Mononuclear cell (primary cell): ENCODE results near the gene ZNF44. TPM values are rescaled to one million over a fixed set of nuclear protein-coding genes. Genes with fewer than 3 reads are reported as not detected.
"Not testable (repeated sequence)": the region's sequence is repeated elsewhere in the genome, so short reads cannot be mapped to it uniquely, and the experiment has no call there.

Source experiments
- H3K27me3 ChIP-seq: 2 replicates; pipeline ENCODE4 v1.6.0; 2011; ENCODE audit warnings: low read length, control low read depth; ENCODE audit not compliant: insufficient read depth
- H3K4me1 ChIP-seq: 2 replicates; pipeline ENCODE4 v1.5.1; 2011; ENCODE audit warnings: mild to moderate bottlenecking, low read length, control low read depth; ENCODE audit not compliant: insufficient read depth
- H3K4me3 ChIP-seq: 2 replicates; pipeline ENCODE4 v1.5.1; 2011; ENCODE audit warnings: mild to moderate bottlenecking, low read length, moderate library complexity
- H3K9me3 ChIP-seq: 2 replicates; pipeline ENCODE4 v1.5.1; 2011; ENCODE audit warnings: low read depth, mild to moderate bottlenecking, control low read depth, low read length
- total RNA-seq: library from RNA; depleted of rRNA; stranded (reverse); fragments of >200 nt; gene quantifications from one replicate; pipeline ENCODE4 v1.2.3, GENCODE V29; 2012

The ZNF44 gene
- 24.7 TPM for total RNA-seq

DNA sequence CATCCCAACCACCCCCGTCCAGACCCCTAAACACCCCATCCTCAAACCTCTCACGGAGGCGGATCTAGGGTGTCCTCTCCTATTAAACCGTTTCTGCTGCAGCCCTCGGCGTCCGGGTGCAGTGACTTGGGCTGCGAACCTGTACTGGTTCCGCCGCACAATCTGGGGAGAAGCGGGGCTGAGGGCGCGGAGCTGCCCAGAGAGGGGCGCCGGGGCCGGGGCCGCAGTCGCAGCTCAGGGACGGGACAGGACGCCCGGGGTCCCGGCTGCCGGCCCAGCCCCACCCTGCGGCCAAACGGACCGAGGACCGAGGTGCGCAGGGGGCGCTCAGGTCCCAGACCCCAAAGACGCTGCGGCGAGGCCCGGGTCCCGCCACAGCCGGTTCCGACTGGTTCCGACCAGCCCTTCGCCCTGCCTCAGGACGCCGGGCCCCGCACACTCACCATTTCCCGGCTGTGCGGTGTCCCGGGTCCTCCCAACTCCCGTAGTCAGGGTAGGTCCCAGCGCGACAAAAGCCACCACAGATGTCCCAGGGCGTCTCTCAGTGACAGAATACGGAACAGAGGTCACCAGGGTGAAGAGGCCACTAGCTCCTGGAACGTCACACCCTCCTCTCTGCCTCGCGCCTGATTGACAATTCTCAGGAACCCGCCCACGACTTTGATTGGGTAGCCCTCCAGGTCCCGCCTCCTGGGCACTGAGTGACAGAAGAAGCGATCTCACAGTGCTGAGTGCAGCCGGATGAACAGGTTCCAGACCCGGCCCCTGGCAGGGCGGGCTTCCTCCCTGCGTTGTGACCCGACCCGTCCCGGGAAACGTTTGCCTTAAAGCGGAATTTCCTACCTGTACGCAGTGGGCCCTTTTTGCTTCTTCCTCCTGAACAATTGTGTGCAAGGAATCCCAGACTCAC, at the start of gene ZNF44:
Gene ZNF44 (minus strand): TSS at position 635 of the 910 bp plus-strand sequence. CDS start 189 bp downstream, at position 446.
- Histone ChIP-seq H3K4me3 (peak within 1 kb of the TSS; percentile 90), H3K4me1 (peaks cover 29% of the 10 kb centered on the region), H3K27me3 (no peaks in the 10 kb centered on the region), H3K9me3 (no peaks in the 10 kb centered on the region)

DNA sequence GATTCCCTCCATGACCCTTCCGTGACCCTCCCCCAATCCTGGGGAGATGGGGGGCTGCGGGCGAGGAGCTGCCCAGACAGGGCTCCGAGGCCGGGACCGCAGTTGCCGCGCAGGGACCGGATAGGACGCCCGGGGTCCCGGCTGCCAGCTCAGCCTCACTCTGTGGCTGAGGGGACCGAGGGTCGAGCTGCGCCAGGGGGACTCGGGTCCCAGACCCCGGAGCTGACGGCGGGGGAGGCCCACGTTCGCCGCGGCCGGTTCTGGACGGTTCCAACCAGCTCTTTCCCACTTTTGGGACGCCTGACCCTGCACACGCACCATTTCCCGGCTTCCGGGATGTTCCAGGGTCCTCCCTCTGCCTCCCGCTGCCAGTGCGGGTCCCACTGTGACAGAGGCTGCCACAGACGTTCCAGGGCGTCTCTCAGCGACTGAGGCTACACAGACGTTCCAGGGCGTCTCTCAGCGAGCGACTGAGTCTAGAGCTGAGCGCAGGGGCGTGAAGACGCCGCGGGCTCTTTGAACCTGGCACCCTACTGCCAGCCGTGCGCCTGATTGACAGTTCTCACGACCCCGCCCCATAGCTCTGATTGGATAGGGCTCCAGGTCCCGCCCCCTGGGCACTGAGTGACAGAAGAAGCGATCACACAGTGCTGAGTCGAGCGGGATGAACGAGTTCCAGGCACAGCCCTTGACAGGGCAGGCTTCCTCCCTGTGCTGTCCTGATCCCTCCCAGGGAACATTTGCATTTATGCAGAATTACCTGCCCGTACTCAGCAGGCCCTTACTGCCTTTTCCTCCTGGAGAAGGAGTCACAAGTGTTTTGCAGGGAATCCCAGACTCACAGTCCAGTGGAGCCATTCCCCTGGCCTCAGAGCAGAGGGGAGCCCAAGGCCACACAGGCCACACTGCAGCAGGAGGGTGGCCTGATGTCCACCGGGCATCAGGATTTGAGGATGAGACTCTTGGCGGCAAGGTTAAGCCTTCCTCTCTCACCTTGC, 38.8 kb upstream of the ZNF44 start, which contains the start of gene ZNF563:
Gene ZNF563 (minus strand): TSS at position 472 of the 998 bp plus-strand sequence. CDS start 151 bp downstream, at position 321.
- Histone ChIP-seq H3K4me1 (peaks cover 20% of the 10 kb centered on the region), H3K4me3 (peak within 1 kb of the TSS; percentile 80), H3K9me3 (no peaks in the 10 kb centered on the region), H3K27me3 (no peaks in the 10 kb centered on the region)

GRCh38 chr19:12331211-12331941, 36.7 kb upstream of the ZNF44 start:
- H3K4me1 ChIP-seq, result peaks cover 20% of the 10 kb centered on the region
- no peak overlapping the region for H3K4me3 ChIP-seq
- H3K27me3 ChIP-seq, result no peaks in the 10 kb centered on the region
- H3K9me3 ChIP-seq, result no peaks in the 10 kb centered on the region

DNA sequence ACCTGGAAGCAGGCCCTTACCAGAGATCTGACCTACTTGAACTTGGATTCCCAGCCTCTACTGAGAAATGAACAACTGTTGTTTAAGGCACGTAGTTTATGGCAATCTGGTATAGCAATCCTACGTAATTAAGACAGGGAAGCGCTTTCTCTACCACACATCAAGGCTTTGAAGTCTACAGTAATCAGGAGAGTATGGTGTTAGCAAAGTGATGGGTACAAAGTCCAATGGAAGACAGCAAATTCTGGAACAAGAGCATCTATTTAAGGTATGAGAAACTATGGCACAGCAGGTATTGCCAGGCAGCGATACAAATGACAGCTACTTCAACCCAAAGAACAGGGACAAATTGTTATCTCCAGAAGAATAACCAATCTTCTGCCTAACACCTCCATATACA, 35.7 kb upstream of the ZNF44 start:
- Histone ChIP-seq H3K9me3 (no peaks in the 10 kb centered on the region), H3K4me3 (no peak overlapping the region), H3K27me3 (no peaks in the 10 kb centered on the region), H3K4me1 (peaks cover 20% of the 10 kb centered on the region)

DNA sequence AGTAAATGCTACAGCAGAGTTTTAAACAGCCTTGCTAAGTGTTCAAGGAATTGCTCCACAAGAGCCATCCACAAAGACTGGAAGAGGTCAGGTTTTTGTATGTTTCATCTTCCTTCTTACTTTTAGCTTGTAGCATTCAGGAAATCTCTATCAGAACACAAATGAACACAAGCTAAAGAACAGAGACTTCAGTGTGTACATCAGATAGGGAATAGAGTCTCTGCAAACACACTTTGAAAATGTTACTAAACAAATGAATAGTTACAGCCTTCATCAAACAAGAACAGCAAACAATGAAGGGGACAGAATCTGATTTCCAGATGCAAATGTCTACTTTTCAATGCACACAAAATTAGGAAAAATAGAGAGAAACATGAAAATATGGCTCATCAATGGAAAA, 31.0 kb upstream of the ZNF44 start:
- Histone ChIP-seq H3K4me1 (no peaks in the 10 kb centered on the region), H3K4me3 (no peak overlapping the region), H3K9me3 (peaks cover 11% of the 10 kb centered on the region), H3K27me3 (no peaks in the 10 kb centered on the region)

- Histone ChIP-seq H3K4me1 (no peaks in the 10 kb centered on the region), H3K9me3 (peaks cover 29% of the 10 kb centered on the region), H3K27me3 (no peaks in the 10 kb centered on the region), H3K4me3 (no peak overlapping the region)
Observed at GRCh38 chr19:12318782-12319413, 24.2 kb upstream of the ZNF44 start.

DNA sequence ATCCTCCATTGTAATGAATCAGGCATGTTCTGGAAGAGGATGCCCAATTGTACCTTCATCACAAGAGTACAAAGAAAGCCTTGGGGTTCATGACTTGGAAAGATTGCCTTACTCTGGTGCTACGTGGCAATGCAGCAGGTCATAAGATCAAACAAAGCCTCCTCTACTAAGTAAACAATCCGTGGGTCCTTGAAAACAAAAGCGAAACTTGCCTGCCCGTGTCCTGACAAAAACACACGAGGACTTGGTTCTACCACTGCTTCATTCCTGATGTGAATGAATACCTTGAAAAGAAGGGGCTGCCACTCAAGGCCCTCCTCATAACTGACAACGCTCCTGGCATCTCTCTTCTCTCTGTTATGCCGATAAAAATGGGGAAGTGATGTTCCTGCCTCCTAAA, 19.9 kb upstream of the ZNF44 start:
- Histone ChIP-seq H3K27me3 (no peaks in the 10 kb centered on the region), H3K4me3 (no peak overlapping the region), H3K9me3 (peaks cover 14% of the 10 kb centered on the region), H3K4me1 (no peaks in the 10 kb centered on the region)

GRCh38 chr19:12308891-12309290, 14.2 kb upstream of the ZNF44 start:
- H3K9me3 ChIP-seq, H3K27me3 ChIP-seq, H3K4me3 ChIP-seq, H3K4me1 ChIP-seq: not testable (repeated sequence)

- no peaks in the 10 kb centered on the region for H3K9me3 ChIP-seq
- H3K4me1 ChIP-seq, result peaks cover 22% of the 10 kb centered on the region
- no peaks in the 10 kb centered on the region for H3K27me3 ChIP-seq
- peak overlapping the region; percentile 90 for H3K4me3 ChIP-seq
Observed at GRCh38 chr19:12295191-12295590, 508 bp upstream of the ZNF44 start.

DNA sequence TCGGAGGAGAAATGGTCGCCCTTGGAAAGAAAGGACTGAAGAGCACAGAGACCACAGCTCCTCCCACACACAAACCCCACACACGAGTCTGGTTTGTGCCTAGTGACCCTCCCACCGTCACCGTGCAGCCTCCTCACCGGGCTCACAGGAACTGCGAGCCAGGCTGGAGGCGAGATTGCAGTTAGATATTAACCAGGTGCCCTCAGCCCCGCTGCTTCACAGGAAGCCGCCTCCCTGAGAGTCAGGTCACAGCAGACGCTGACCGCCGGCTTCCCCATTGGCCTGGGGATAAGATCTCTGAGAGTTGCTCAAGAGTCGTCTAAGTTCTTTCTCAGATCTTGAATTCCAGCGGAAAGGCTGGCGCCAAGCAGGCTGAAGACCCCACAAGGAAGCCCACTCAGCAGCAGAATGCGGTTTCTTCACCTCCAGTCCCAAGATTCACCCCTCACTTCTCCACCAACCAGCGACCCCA, 870 bp downstream of the ZNF44 start:
- peak overlapping the region; percentile 90 for H3K4me3 ChIP-seq
- H3K27me3 ChIP-seq, result no peaks in the 10 kb centered on the region
- H3K4me1 ChIP-seq, result peaks cover 35% of the 10 kb centered on the region
- no peaks in the 10 kb centered on the region for H3K9me3 ChIP-seq

DNA sequence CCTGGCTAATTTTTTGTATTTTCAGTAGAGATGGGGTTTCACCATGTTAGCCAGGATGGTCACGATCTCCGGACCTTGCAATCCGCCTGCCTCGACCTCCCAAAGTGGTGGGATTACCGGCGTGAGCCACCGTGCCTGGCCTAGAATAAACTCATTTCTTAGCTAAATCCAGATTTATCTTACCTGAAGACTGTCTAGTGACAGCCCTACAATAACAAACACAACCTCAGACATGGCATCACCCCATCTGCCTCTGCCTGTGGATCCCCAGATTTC, 5.0 kb downstream of the ZNF44 start:
- H3K4me3 ChIP-seq, result no peak overlapping the region
- no peaks in the 10 kb centered on the region for H3K9me3 ChIP-seq
- H3K27me3 ChIP-seq, result no peaks in the 10 kb centered on the region
- H3K4me1 ChIP-seq, result peaks cover 37% of the 10 kb centered on the region

DNA sequence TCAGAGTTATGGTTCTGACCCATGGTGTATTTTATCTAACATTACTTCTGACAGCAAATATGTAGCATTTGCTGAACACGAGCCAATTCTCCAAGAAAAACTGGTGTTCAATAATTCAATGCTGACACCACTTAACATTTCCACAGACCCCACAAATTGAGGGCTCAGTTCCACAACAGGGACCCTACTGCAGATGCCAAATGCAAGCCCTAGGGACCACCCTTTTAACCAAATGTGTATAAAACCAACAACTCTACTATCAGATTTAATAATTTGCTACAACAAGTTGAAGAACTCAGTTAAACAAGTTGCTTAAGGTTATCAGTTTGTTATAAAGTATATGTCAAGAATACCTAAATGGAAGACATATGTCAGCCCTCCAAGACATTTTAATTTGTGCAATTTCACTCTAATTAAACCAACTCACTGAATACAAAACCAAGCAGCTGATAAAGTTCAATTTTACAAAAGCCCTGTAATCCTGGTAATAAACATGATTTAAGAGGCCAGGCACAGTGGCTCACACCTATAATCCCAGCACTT, 6.7 kb downstream of the ZNF44 start:
- Histone ChIP-seq H3K9me3 (no peaks in the 10 kb centered on the region), H3K4me1 (peaks cover 28% of the 10 kb centered on the region), H3K27me3 (no peaks in the 10 kb centered on the region), H3K4me3 (no peak overlapping the region)

- H3K27me3 ChIP-seq, result no peaks in the 10 kb centered on the region
- H3K4me1 ChIP-seq, result peaks cover 10% of the 10 kb centered on the region
- H3K4me3 ChIP-seq, result no peak overlapping the region
- peaks cover under 1% of the 10 kb centered on the region for H3K9me3 ChIP-seq
Observed at GRCh38 chr19:12284631-12285030, 10.1 kb downstream of the ZNF44 start.

- Histone ChIP-seq H3K4me3 (no peak overlapping the region), H3K27me3 (no peaks in the 10 kb centered on the region), H3K9me3 (peaks cover 4% of the 10 kb centered on the region), H3K4me1 (peaks cover 6% of the 10 kb centered on the region)
Observed at GRCh38 chr19:12284226-12284625, 10.5 kb downstream of the ZNF44 start.
